HG03442 (cell line): Measurements from ENCODE around the gene FAM156B.
A peak's percentile ranks its signal among the peaks of the same experiment; 100 is the strongest.
"Not testable (repeated sequence)": the region's sequence is repeated elsewhere in the genome, so short reads cannot be mapped to it uniquely, and the experiment has no call there.

Experiments
- ATAC-seq: cut with Tn5 transposase; IDR thresholded peaks from one replicate; pipeline ENCODE4 v1.9.1; 2021; ENCODE audit warnings: mild to moderate bottlenecking, moderate library complexity; ENCODE audit not compliant: unreplicated experiment

Gene FAM156B, protein sequence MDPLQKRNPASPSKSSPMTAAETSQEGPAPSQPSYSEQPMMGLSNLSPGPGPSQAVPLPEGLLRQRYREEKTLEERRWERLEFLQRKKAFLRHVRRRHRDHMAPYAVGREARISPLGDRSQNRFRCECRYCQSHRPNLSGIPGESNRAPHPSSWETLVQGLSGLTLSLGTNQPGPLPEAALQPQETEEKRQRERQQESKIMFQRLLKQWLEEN

DNA sequence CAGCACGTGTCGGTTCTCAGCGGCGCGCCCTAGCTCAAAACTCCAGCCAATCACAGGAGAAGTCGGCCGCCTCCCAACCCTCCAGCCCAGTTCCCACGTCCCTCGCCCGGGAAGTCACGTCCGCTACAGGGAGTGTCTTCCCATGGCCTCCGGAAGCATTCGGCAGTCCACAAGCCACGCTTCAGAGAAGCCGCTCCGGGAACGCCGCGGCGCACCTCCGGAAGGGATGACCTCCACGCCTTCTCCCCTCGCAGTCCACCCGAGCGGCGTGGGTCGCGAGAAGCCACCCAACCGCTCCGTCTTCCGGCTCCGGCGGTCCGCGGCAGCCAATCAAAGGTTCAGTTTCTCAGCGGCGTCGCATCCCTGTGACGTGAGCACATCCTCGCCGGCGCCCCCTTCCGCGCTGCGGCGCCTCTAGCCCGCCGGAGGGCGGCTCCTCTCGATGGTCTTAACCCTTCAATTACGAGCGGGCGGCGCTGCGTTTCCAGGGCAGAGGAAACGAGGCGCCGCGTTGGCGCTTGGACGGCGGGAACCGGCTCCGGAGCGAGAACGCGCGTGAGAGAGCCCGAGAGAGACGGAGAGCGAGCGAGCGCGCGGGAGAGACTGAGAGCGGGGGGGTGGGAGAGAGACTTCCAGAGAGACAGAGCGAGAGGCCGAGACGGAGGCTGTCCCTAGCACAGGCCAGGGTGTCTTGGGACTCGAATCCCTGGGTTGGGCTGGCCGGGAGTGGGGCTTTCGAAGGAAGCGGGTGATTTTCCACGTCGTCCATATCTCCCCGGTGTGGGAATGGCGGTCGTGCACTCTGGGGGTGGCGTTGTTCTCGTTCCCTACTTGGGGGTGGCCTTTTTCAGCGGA, at the start of gene FAM156B:
Gene FAM156B, plus strand, starts transcription at position 476 of the 855 bp plus-strand sequence. CDS start 9,896 bp downstream, outside the sequence.
- peak; percentile 85 for ATAC-seq

DNA sequence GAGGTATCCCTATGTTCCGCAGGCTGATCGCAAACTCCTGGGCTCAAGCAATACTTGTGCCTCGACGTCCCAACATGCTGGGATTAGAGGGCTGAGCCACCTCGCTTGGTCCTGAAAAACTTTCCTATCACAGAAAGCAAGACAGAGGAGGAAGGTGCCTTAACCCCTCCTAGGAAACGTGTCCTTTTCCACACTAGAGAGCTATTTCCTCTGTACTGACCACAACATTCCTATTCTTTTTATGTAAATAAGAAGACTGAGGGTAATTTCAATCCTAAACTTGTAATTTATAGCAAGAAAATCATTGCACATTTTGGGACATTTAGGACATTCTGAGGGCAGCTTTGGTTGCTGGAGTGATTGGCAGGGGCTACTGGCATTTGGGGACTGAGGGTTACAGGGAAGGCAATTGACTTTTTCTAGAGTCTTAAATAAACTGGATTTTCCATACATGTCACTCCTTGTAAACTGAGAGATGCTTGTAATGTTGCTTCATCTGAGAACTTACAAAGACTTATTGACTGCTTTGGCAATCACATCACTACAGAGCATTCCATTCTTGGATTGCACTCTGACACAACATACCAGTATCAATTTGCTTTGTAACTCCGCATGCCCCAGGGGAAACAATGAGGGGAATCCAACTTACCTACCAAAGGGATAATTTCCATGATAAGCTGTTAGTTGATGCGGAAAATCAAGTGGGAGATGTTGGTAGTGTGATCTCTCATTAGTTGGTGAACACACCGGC, 44.8 kb upstream of the FAM156B start:
- ATAC-seq = no peak

DNA sequence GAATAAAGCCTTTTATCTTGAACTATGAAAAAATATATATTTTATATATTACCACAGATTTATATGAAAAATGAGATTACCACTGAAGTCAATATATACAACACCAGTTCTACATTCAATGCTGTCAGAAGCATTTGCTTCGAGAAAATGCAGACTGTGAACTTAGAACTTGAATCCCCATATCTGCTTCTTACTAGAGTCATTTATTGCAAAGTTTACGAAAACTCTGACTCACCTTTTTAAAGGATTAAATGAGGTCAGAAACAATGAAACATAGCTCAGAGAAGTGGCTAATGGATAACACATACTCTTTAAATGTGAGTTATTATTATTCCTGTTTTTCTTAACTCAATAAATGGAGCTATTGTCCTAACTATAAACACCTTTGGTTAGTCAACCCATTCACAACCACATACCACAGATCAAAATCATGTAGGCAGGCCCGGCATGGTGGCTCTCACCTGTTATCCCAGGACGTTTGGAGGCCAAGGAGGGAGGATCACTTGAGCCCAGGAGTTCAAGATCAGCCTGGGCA, 40.1 kb upstream of the FAM156B start:
- not testable (repeated sequence) for ATAC-seq

DNA sequence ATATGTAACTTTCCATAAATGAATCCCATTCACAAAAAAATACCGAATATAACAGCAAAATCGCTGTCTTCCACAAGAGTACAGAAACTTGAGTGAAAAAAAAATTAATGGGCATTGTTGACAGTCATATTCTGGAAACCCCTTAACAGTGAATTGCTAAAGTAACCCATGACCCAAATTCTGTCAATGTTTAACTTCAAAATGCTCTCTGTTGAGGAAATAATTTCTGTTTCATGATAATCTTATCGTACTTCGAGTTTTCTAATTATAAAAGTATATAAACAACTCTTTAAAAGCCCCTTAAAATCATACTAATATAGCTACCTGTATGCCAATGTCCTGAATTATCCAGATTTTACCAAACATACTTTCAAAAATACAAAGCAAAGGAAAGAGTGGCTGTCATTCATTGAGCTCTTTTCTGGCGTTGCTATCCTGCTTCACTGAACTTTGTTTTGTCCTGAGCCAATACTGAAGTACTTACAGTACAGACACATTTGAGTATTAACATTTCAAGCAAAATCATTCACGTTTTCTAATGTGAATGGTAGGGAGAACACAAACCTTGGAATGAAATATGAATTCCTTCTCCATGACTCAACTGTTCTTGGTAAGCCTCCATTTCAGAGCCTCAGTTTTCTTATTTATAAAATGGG, 31.7 kb upstream of the FAM156B start:
- no peak for ATAC-seq

DNA sequence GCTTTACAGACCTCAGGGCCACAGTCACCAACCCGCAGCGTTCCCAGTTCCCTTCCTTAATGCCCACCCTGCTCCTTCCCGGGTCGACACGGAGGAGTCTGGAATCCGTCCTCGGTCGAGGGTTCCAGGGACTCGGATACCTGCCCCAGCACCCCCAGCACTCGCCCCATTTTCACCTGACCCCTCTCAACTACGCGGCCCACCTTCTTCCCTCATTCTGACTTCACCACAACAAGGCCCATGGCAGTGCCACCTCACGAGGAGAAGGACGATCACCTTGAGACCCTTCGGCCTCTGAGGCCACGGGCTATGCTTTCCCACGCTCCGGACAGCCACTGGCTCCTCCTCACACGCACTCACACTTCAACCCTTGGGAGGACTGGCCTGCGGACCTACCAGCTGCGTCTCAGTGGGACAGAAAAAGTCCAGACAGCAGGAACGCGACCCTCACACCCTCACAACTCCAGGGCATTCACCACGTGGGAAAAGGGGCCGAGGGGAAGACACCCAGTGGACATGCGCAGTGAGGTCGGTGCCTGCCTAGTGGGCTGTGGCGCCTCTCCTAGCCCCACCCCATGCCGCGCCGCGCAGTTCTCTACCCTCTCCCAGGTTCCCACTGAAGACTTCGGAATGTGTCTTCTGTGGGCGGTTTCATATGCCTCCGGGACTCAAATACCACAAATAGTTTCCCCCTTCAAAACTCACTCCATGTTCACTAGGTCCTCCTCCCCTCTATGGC, 29.4 kb upstream of the FAM156B start, which contains the start of gene XAGE3:
Gene XAGE3, minus strand, starts transcription at position 474 of the 739 bp plus-strand sequence. CDS start 950 bp downstream, outside the sequence.
- ATAC-seq = no peak

DNA sequence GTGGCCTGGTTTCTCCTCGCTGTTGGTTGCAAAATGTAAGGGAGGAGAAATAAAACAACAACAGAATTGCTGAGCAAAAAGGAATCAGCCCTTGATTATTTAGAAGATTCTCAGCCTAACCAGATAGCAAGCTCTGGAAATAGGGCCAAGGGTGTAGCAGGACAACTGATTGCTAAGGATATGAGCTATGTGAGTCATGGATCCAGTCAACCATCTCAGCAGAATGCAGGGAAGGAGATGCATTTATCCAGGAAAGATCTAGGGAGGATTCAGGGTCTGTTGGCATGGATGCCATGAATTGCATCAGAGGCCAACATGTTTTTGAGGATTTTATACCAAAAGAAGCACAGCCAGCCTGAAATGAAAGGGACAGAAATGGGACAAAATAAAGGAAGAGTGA, 27.1 kb upstream of the FAM156B start:
- no peak for ATAC-seq

DNA sequence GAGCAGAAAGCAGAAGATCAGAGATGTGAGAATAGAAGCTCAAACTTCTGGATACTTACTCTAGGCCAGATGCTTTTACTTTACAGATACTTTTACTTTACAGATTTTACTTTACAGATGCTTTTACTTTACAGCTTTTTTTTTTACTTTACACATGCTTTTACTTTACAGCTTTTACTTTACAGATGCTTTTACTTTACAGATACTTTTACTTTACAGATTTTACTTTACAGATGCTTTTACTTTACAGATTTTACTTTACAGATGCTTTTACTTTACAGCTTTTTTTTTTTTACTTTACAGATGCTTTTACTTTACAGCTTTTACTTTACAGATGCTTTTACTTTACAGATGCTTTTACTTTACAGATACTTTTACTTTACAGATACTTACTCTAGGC, 23.3 kb upstream of the FAM156B start:
- not testable (repeated sequence) for ATAC-seq

DNA sequence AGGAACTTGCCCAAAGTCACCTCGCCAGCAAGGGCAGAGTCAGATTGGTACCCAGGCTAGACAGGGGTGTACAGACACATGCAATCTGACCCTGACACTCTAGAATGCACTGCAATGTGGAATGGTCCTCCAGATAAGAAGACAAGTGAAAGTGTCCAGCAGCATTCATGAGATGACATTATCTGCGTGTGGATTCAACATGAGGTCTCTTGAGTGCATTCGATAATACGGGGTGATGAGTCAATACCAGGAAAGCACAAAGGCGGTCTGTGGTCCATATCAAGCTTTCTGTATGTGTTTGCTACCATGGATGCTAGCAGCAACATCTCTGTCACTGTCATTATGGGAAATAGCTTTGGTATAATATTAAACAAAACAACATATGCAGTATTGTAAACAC, 22.5 kb upstream of the FAM156B start:
- no peak for ATAC-seq

DNA sequence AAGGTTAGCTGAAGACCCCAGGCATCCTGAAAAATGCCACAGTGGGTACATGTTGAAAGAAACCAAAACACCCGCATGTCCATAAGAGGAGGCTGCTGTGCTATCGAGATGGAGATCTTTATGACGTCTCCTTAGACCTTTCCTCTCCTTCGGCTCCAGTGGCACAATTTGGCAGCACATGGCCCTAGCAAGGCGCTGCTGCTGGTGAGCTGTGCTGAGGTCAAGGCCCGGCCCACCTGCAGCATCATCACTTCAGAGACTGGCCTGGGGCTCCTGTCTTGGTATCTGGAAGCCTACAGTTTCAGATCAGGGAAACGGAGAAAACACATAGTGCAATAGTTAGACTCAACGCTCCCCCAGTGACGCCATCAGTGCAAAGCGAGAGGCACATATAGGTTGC, 21.7 kb upstream of the FAM156B start:
- ATAC-seq = not testable (repeated sequence)

DNA sequence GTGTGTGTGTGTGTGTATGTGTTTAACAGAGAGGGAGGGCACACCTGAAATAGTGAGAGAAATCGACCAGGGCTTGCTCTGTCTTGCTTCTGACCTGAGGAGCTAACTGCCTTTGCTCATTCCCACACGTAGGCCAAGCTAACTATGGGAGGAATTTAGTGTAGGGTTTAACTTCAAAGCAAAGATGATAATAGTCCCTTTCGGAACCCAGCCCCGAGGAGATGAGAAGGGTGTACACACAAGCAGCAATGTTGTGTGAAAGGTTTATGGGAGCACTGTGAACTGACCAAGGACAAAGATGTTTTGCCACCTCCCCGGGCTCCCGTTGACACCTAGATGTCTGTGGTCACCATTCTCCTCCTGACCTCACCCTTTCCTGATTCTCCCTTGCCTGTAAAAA, 20.7 kb upstream of the FAM156B start:
- not testable (repeated sequence) for ATAC-seq

DNA sequence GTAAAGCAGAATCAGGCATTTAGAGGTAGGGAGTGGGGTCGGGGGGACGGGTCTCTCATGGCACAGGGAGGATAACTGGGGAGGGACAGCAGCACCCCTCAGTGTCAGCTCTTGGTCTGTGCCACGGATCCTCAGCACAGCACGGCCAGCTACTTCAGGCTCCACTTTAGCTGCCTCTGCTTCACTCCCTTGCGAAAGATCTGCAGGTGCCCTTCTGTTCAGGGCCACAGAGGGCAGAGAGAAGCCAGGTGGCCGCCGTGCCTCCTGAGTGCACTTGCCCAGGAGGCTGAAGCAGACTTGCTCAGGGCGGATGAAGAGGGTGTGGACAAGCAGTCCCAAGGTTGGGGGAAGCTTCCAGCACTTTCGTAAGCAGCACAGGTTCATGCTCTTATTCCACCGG, 9.7 kb upstream of the FAM156B start:
- ATAC-seq = not testable (repeated sequence)

DNA sequence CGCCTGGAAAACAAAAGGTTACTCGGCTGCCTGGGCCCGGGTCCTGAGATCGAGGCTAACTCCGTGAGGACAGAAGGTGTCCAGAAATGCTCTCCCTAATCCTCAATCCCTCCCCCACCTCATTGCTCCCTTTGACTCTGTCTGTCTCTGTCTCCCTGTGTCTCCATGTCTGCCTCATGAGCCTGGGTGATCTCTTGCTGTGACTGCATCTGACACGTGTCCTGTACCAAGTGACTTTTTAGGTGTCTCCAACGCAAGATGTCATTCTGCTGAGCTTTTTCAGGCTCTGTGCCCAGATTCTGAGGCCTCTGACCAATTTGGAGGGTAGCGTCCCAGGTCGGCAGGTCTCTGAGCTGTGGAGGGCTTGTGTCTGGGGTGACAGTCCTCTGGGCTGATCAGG, 9.0 kb upstream of the FAM156B start:
- ATAC-seq = not testable (repeated sequence)

DNA sequence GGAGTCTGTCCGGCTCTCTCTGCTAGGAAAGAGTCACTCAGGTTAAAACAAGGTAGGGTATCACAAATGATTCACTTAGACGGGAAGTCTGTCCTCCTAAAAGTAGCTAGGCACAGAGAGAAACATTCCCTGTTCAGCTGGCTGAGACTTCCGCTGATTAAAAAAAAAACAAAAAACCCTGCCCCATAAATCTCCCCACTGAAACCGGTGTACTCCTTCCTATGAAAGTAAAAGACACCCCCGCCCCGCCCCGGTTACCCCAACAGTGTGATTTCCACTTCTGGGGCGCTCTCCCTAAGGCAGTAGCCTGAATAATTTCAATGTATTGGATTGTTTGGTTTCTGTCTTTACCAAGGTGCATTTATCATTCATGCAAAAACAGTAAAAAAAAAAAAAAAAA, 692 bp upstream of the FAM156B start:
- peak; percentile 21 for ATAC-seq

DNA sequence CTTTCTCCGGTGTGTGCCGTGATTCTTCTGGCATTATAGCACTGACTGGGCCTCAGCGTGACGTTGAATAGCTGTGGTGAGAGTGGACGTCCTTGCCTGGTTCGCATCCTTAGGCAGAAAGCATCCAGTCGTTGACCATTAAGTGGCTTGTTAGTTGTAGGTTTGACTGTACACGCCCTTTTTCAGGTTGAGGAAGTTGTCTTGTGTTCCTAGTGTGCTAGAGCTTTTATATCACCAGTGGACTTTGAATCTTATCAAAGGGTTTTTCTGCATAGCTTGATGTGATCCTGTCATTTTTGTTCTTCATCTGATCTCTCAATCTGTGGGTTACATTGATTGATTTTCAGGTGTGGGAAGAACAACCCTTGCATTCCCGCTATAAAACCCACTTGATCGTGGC, 8.4 kb downstream of the FAM156B start:
- not testable (repeated sequence) for ATAC-seq

DNA sequence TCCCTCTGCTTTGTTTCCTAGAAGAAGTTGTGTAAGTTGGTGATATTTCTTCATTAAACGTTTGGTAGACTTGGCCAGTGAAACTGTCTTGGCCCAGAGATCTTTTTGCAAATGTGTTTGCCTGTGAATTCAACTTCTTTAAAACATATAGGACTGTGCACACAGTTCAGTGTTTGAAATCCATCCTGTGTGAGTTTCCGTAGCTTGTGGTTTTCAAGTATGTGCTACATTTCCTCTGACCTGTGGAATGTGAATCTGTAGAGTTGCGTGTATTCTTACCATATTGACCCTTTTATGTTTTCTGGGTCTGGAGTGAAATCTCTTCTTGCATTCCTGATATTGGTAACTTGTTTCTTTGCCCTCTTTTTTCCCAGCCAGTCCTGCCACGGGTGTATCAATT, 8.9 kb downstream of the FAM156B start:
- not testable (repeated sequence) for ATAC-seq

DNA sequence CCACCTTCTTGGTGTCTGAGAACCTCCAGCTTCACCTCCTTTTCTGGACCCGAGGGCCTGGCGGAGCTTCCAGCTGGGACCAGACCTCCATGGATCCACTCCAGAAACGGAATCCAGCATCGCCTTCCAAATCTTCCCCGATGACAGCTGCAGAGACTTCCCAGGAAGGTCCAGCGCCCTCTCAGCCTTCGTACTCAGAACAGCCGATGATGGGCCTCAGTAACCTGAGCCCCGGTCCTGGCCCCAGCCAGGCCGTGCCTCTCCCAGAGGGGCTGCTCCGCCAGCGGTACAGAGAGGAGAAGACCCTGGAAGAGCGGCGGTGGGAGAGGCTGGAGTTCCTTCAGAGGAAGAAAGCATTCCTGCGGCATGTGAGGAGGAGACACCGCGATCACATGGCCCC, 10.0 kb downstream of the FAM156B start:
- not testable (repeated sequence) for ATAC-seq

DNA sequence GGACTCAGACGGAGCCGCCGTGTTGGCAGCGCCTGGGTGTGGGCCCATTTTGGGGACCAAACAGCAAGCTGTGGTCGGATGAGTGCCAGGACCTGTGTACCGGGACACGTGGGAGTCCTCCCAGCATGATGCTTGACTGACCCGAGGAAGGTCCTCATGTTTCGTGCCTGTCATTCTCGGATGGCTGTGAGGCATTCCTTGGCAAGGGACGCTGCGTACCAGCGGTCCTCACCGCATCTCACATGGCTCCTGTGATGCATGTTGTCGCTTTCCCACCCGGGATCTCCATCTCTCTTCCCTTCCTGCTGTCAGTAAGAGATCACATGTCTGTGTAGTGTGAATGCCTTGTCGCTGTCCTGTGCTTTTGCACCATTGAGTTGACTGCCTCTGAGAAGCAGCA, 10.8 kb downstream of the FAM156B start:
- not testable (repeated sequence) for ATAC-seq

DNA sequence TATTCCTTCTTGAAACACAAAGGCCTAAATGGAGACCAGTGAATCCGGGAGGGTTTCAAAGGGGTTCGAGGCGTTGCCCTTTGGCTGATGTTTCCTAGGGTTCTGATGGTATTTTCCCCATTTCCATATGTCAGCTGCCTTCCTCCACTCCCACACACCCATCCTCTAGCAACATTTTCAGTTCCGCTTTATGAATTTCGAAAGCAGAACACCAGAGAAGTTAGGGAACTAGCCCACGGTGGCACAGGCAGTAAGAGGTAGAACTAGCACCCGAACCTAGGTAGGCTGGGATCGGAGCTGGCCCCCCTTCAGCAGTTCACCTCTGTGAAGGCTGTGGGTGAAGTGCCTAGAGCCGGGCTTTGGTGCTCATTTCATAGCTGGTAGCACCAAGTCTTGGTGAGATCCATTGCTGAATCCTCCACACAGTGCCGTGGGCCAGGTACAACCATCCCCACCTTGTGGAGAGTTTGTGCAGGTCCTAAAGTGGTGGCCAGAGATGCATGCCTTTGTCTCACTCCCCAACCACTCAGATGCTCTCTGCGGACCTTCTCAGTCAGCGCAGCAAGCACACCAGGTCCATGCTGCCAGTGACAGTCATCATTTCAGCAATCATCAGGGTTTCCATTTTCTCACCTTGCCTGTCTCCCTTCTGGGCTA, 12.3 kb downstream of the FAM156B start:
- not testable (repeated sequence) for ATAC-seq

DNA sequence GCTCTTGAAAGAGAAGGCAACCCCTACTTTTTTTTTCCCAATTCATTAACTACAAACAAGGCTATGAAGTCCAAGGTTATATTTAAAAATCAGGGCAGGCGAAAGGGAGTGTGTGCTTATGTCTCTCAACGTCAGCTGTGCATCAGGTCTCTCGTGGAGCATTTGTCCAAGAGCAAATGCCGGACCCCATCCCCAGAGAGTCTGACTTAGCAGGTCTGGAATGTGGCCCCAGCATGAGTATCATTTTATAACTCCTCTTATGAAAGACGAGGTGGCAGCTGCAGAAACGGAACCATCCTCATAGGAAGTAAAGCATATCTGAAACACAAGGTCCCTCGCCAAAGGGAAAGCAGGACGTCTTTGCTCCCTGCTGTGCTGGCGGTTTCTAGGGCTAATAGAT, 16.6 kb downstream of the FAM156B start:
- not testable (repeated sequence) for ATAC-seq
